ENCODE results near the gene MROH2A. TPM values are rescaled to one million over a fixed set of nuclear protein-coding genes. Genes with fewer than 3 reads are reported as not detected.

MROH2A gene
- total RNA-seq, 1 donor, result not detected

DNA sequence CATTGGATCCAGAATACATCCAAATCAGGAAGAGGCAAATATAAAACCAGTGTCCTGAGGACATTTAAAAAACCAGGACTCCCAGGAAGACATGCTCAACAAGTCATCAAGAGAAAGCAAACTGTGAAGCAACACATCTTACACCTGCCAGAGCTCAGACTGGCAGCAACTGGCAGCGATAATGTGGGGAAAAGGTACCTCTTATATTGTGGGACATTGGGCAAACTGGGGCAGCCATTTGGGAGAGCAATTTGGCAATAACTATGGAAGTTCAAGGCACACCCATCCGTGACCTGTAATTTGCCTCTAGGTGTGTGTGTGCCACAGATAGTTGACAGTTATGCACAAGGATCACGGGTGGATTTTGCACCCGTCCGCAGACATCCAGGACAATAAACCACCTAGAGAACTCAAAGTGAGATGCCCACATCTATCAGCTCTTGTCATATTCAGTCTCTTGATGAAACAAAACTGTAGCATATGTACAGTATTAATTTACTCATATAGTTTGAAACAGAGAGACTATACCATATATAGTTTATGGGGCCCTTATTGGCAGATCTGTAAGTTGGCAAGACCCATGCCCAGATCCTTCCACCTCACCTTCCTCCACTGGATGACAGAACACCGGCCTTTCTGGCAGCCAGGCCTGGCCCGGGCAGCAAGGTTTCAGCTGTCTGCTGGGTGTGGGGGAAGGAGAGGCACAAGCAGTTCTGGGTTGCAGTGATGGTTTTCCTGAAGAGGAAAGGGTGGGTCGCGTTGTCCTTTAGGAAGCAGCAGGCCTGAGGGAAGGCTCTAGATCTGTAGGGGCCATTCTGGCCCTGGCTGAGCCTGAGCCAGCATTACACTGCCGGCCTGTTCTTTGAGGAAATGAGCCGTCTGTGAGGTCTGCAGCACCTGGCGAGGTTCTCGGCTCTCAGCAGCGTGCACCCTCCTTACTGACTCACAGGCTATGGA is 57.4 kb downstream of the MROH2A start:
- DNase-seq (ENCODE audit: low read depth in 2 of 3, low spot score in 2 of 3), result no peak

GRCh38 chr2:233836359-233836758 is 58.2 kb downstream of the MROH2A start:
- no peak for DNase-seq (ENCODE audit: low read depth in 2 of 3, low spot score in 2 of 3)

GRCh38 chr2:233837694-233838229 is 59.6 kb downstream of the MROH2A start:
- DNase-seq (ENCODE audit: low read depth in 2 of 3, low spot score in 2 of 3), result no peak

GRCh38 chr2:233838251-233838650 is 60.1 kb downstream of the MROH2A start:
- no peak for DNase-seq (ENCODE audit: low read depth in 2 of 3, low spot score in 2 of 3)

GRCh38 chr2:233838726-233839446 is 60.8 kb downstream of the MROH2A start:
- DNase-seq (ENCODE audit: low read depth in 2 of 3, low spot score in 2 of 3), result no peak

DNA sequence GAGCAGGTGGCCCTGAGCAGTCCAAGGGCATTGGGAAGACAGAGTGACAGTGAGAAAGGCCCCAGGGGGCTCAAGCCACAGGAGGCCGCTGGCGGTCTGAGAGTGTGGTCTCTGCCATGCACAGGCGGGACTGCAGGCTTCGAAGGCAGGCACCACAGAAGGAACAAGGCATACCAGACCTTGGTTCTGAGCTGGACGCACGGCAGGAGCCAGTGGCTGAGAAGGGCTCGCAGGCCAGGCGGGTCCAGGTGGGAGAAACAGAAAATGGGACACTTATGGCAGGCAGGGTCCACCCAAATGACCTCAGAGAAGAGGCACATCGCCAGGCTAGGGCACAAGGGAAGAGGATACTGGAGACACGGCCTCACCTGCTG is 61.3 kb downstream of the MROH2A start:
- DNase-seq (ENCODE audit: low read depth in 2 of 3, low spot score in 2 of 3), result no peak

- DNase-seq (ENCODE audit: low read depth in 2 of 3, low spot score in 2 of 3), result no peak
These were observed 62.4 kb downstream of the MROH2A start for GRCh38 chr2:233840520-233840919.

DNA sequence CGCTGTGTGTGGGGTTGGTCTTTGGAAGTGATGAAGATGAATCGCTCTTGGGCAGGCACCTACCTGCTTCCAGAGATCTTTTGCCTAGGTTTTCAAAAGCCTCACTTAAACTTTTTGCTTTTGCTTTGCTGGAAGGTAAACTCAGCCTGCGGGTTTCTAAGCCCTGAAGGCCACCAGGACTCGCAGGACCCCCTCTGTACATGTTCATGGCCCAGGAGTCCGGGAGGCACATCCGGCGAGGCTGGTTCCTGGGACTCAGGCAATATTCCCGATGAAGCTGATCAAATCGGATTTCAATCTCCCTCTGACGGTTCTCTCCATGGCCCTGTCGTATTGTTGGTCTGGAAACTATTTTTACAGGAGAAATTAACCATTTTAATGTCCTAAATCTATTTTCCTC is 63.1 kb downstream of the MROH2A start:
- DNase-seq (ENCODE audit: low read depth in 2 of 3, low spot score in 2 of 3), result no peak

GRCh38 chr2:233844064-233844807 is 66.1 kb downstream of the MROH2A start:
- no peak for DNase-seq (ENCODE audit: low read depth in 2 of 3, low spot score in 2 of 3)

DNA sequence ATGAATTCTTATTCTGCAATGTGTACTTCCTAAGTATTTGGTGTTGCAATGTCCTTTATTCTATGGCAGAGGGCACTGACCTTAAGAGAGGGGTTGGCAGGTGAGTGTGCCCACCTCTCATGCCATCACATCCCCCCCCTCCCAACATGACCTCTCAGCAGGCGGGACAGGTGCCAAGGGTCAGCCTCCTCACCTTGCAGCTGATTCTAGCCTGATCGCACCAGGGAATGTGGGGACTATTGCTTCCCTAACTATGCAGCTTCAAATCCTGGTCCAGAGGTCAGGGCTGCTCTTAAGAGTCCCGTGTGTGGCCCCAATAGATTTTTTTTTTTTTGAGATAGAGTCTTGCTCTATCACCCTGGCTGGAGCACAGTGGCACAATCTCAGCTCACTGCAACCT is 66.7 kb downstream of the MROH2A start:
- no peak for DNase-seq (ENCODE audit: low read depth in 2 of 3, low spot score in 2 of 3)

- no peak for DNase-seq (ENCODE audit: low read depth in 2 of 3, low spot score in 2 of 3)
These were observed 67.4 kb downstream of the MROH2A start for GRCh38 chr2:233845301-233846060.

- no peak for DNase-seq (ENCODE audit: low read depth in 2 of 3, low spot score in 2 of 3)
These were observed 68.5 kb downstream of the MROH2A start for GRCh38 chr2:233846387-233847247.

DNA sequence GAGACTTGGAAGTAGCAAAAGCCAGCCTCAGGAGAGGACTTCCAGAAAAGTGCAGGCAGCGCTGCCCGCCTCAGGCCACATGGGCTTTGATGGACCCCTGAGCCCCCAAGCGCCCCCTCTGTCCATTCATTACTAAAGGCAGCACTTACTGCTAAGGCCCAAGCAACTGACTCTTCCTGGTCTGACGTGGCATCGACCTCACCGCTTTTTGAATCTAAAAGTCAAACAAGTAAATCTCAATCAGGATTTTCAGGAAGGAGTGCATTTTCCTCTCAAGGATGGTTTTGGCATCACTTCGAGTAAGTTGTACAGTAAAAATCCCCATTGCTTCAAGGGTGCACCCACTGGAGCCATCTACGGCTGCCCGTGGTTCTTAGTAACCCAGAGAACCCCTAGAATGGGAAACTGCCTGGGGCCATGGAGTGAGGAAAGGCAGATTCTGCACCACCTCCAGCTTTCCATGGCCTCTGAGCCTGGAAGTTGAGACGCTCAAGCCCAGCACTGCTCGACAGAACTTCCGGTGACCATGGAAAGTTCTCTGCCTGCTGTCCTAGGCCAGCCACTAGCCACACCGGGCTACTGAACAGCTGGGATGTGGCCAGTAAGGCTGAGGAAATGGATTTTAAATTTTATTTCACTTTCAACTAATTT is 69.2 kb downstream of the MROH2A start:
- DNase-seq (ENCODE audit: low read depth in 2 of 3, low spot score in 2 of 3), result no peak

GRCh38 chr2:233848276-233848675 is 70.1 kb downstream of the MROH2A start:
- DNase-seq (ENCODE audit: low read depth in 2 of 3, low spot score in 2 of 3), result no peak

GRCh38 chr2:233849607-233850271 is 71.6 kb downstream of the MROH2A start:
- DNase-seq (ENCODE audit: low read depth in 2 of 3, low spot score in 2 of 3), result no peak

DNA sequence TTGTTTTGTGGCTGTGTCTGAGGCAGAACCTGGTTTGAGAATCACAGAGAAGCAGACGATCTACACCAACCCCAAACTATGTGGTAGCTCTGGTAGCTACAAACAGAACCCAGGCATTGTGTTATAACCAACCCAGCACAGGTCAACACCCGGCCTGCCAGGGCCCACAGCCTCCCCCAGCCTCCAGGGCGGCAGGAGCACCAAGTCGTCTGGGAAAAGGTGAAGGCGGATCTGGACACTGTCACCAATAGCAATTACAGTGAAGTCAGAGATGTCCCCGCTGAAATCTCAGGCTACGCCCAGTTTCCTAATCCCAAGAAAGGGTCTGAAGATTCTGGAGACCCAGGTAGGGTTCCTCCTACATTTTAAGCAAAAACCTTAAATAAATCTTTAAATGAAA is 72.6 kb downstream of the MROH2A start:
- no peak for DNase-seq (ENCODE audit: low read depth in 2 of 3, low spot score in 2 of 3)

DNA sequence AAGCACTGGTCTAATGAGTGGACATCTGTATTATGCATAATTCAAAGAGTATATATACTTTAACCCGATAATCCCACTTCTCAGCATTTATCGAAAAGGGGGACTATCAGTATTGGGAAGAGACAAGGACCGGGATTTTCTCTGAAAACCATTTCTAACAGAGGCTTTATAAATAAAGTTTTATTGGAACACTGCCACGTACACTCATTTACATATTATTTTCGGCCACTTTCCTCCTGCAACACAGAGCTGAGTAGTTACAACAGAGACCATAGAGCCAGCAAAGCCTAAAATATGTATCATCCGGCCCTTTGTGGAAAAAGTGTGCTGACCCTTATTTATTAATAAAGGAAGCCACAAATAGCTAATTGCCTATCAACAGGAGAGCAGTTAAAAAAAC is 73.0 kb downstream of the MROH2A start:
- DNase-seq (ENCODE audit: low read depth in 2 of 3, low spot score in 2 of 3), result no peak

DNA sequence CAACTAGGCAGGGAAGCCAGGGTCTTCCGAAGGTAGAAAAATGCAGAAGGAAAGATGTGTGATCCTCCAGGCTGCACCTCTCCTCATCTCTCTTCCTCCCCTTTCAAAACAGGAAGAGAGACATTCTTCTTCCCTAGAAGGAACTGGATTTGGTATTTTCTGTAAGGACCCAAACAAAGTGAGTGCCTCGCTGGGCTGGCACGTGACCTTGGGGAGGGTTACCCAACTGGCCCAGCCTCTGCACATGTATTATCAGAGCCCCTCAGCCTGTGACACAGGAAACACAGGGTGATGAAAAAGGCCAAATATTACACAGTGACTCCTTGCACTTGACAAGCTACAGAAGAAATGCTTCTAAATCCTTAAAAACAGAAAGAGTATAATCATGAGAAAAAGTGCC is 73.9 kb downstream of the MROH2A start:
- peak in 1 of 3 donors; percentile 65 for DNase-seq (ENCODE audit: low read depth in 2 of 3, low spot score in 2 of 3)
